K562 (cell line): ENCODE data around the gene BSDC1. TPM values are rescaled to one million over a fixed set of nuclear protein-coding genes. Genes with fewer than 3 reads are reported as not detected.
A peak's percentile ranks its signal among the peaks of the same experiment; 100 is the strongest.

ENCODE experiments used
- ASH1L ChIP-seq: fragments of 450-650 bp; IDR thresholded peaks from 2 replicates; pipeline ENCODE4 v1.6.1; 2018; ENCODE audit warnings: borderline replicate concordance, mild to moderate bottlenecking, low read depth; ENCODE audit not compliant: partially characterized antibody
- ATF7 ChIP-seq: fragments of 450-650 bp; IDR thresholded peaks from 2 replicates; pipeline ENCODE4 v1.7.1; 2014; ENCODE audit warnings: mild to moderate bottlenecking, moderate library complexity
- DEAF1 ChIP-seq: fragments of 450-650 bp; formaldehyde crosslinking; IDR thresholded peaks from 2 replicates; pipeline ENCODE4 v1.4.0; 2020; ENCODE audit warnings: mild to moderate bottlenecking, moderate library complexity
- DMBX1 ChIP-seq: fragments of 250-450 bp; sonication (Bioruptor Pico); IDR thresholded peaks from 2 replicates; pipeline ENCODE4 v1.8.0; 2022; ENCODE audit warnings: inconsistent platforms, mild to moderate bottlenecking, moderate library complexity, borderline replicate concordance
- FOXM1 ChIP-seq, 2 experiments: fragments of 450-650 bp in 1 of 2; sonication (generic) in 1 of 2; formaldehyde crosslinking in 1 of 2; IDR thresholded peaks; 2 replicates each; pipeline versions ENCODE4 v1.6.1 to v1.9.0; 2017 to 2022; ENCODE audit warnings: low read depth in 2 of 2, mild to moderate bottlenecking in 2 of 2, missing genetic modification reagents in 1 of 2, moderate library complexity in 1 of 2
- GATAD2A ChIP-seq: fragments of 450-650 bp; IDR thresholded peaks from 2 replicates; pipeline ENCODE4 v1.6.1; 2017
- GMEB1 ChIP-seq: fragments of 250-450 bp; sonication (Bioruptor Pico); IDR thresholded peaks from 2 replicates; pipeline ENCODE4 v1.4.0; 2020; ENCODE audit warnings: mild to moderate bottlenecking
- HBP1 ChIP-seq: fragments of 450-650 bp; formaldehyde crosslinking; IDR thresholded peaks from 2 replicates; pipeline ENCODE4 v1.4.0; 2022; ENCODE audit warnings: missing genetic modification characterization
- HDAC3 ChIP-seq: fragments of 450-650 bp; IDR thresholded peaks from 2 replicates; pipeline ENCODE4 v1.6.1; 2018; ENCODE audit warnings: borderline replicate concordance, mild to moderate bottlenecking, moderate library complexity; ENCODE audit not compliant: partially characterized antibody
- LCOR ChIP-seq: sonication (generic); formaldehyde crosslinking; IDR thresholded peaks from 2 replicates; pipeline ENCODE4 v1.8.0; 2022; ENCODE audit warnings: mild to moderate bottlenecking, missing genetic modification reagents
- MIER1 ChIP-seq: fragments of 450-650 bp; IDR thresholded peaks from 2 replicates; pipeline ENCODE4 v1.6.1; 2016; ENCODE audit warnings: antibody characterized with exemption, mild to moderate bottlenecking, low read depth
- MXD1 ChIP-seq: fragments of 250-450 bp; sonication (Bioruptor Pico); IDR thresholded peaks from 2 replicates; pipeline ENCODE4 v1.8.0; 2021; ENCODE audit warnings: borderline replicate concordance, mild to moderate bottlenecking, moderate library complexity; ENCODE audit not compliant: poor library complexity, severe bottlenecking
- RFX1 ChIP-seq: fragments of 450-650 bp; IDR thresholded peaks from 2 replicates; pipeline ENCODE4 v1.6.1; 2016; ENCODE audit warnings: mild to moderate bottlenecking, moderate library complexity
- SAFB2 ChIP-seq: fragments of 200-400 bp; formaldehyde crosslinking; IDR thresholded peaks from 2 replicates; pipeline ENCODE4 v1.6.1; 2018; ENCODE audit warnings: borderline replicate concordance, low read length, low read depth, moderate library complexity; ENCODE audit not compliant: severe bottlenecking
- TFAP4 ChIP-seq: sonication (generic); formaldehyde crosslinking; IDR thresholded peaks from 2 replicates; pipeline ENCODE4 v1.8.0; 2022; ENCODE audit warnings: missing genetic modification reagents, mild to moderate bottlenecking, moderate library complexity, borderline replicate concordance
- THAP7 ChIP-seq: fragments of 250-450 bp; sonication (Bioruptor Pico); IDR thresholded peaks from 2 replicates; pipeline ENCODE4 v1.5.0; 2021
- ZBED1 ChIP-seq: IDR thresholded peaks from 2 replicates; pipeline ENCODE4 v1.6.1; 2014
- ZNF232 ChIP-seq: sonication (generic); formaldehyde crosslinking; IDR thresholded peaks from 2 replicates; pipeline ENCODE4 v1.8.0; 2022; ENCODE audit warnings: mild to moderate bottlenecking, missing genetic modification reagents
- ZNF431 ChIP-seq: sonication (generic); formaldehyde crosslinking; IDR thresholded peaks from 2 replicates; pipeline ENCODE4 v1.8.0; 2022; ENCODE audit warnings: mild to moderate bottlenecking, missing genetic modification reagents
- polyA plus RNA-seq, 8 experiments: library from polyadenylated mRNA; depleted of rRNA in 4 of 8; stranded (reverse) in 5 of 8; unstranded in 3 of 8; fragments of >200 nt; fragmentation: Nextera tagmentation in 2 of 8; fragmentation: Illumina TruSeq in 1 of 8; extraction: Ambion mirVana in 2 of 8; extraction: Trizol in 1 of 8; gene quantifications; 2 replicates each; pipeline versions ENCODE4 v1.2.1 to v1.2.3, GENCODE V29; 2011 to 2014; ENCODE audit warnings: inconsistent platforms in 1 of 8, missing spikeins in 1 of 8
- total RNA-seq, 7 experiments: library from RNA; depleted of rRNA in 6 of 7; stranded (reverse); fragments of >200 nt in 6 of 7; fragmentation: Illumina TruSeq in 2 of 7; extraction: Trizol in 2 of 7; gene quantifications; 2 replicates each; pipeline versions ENCODE4 v1.2.1 to v1.2.3, GENCODE V29; 2011 to 2021; ENCODE audit warnings: low replicate concordance in 1 of 7

BSDC1 gene
- total and polyA plus RNA-seq, 9 of the 15 experiments (the other 6 are each of a cell fraction or from before 2014, with no cell fraction given): 10.2 to 96.8 (median 73.1) TPM

GRCh38 chr1:32390904-32391870 is 3.1 kb downstream of the BSDC1 start (continued):
- TF ChIP-seq MXD1: no peak
- no peak for TF ChIP-seq SAFB2
- no peak for TF ChIP-seq GMEB1 (CRISPR knock-in tag)
- TF ChIP-seq DMBX1 (CRISPR knock-in tag): peak; percentile 67
- no peak; the same call in 1 of the 2 replicates for TF ChIP-seq RFX1
- TF ChIP-seq ZBED1: peak; percentile 88; the same call in 1 of the 2 replicates
- no peak for TF ChIP-seq ZNF232
- TF ChIP-seq DEAF1 (CRISPR knock-in tag): peak; percentile 44; the same call in 1 of the 2 replicates
- 0 out of 2 replicates have a peak, but pooled peaks have one; percentile 45 for TF ChIP-seq MIER1
- TF ChIP-seq GATAD2A: peak; percentile 90
- TF ChIP-seq THAP7 (CRISPR knock-in tag): no peak
- TF ChIP-seq HDAC3: peak; percentile 94
- TF ChIP-seq FOXM1 (IDR thresholded peaks at IDR 0.05; ENCODE audit: low read depth): peak; percentile 91
- TF ChIP-seq FOXM1 (CRISPR knock-in tag; IDR thresholded peaks at IDR 0.05; ENCODE audit: low read depth): no peak
- TF ChIP-seq TFAP4: peak; percentile 42; the same call in 1 of the 2 replicates
- no peak; the same call in 1 of the 2 replicates for TF ChIP-seq ZNF431 (CRISPR knock-in tag)
- TF ChIP-seq LCOR (CRISPR knock-in tag): peak; percentile 98
- TF ChIP-seq ASH1L: no peak
- peak; percentile 85 for TF ChIP-seq ATF7
- TF ChIP-seq HBP1 (CRISPR knock-in tag): peak; percentile 38
